ENCODE measurements around the gene XIRP2.

Gene XIRP2

DNA sequence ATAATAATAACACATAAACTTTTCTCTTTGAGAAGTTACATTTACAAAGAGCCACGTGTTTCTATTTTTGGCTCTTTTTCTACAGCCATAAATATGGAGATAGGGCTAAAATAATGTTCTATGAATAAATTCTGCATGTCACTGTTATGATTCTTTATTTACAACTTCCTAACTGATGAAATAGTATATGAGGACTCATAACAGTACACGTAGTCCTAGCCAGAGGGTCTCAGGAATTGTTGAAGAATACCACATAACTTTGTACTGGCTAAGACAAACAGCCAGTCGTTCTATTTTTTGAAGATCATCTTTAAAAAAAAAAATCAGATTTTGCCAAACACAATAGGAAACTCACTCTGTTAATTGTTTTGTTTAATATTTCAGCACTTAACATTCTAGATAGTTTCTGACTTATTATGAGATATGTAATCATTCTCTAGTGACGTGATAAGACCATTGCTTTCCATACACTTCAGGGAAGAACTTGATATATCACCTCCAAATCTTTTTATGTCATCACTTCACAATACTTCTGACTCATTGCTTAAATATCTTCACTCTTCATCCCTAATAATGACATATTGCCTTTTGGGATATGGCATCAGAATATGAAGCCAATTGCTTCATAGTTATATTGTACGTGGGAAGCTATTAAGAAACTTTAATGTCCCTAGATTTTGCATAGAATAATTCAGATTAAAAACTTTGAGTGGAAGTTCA is 256.1 kb downstream of the XIRP2 start:
- no peak for DNase-seq (ENCODE audit: extremely low read depth, low read depth)
- H3K4me3 ChIP-seq (replicated peaks; ENCODE audit: low read depth, low read length), result no peak overlapping the region
- TF ChIP-seq, protein P1, sequence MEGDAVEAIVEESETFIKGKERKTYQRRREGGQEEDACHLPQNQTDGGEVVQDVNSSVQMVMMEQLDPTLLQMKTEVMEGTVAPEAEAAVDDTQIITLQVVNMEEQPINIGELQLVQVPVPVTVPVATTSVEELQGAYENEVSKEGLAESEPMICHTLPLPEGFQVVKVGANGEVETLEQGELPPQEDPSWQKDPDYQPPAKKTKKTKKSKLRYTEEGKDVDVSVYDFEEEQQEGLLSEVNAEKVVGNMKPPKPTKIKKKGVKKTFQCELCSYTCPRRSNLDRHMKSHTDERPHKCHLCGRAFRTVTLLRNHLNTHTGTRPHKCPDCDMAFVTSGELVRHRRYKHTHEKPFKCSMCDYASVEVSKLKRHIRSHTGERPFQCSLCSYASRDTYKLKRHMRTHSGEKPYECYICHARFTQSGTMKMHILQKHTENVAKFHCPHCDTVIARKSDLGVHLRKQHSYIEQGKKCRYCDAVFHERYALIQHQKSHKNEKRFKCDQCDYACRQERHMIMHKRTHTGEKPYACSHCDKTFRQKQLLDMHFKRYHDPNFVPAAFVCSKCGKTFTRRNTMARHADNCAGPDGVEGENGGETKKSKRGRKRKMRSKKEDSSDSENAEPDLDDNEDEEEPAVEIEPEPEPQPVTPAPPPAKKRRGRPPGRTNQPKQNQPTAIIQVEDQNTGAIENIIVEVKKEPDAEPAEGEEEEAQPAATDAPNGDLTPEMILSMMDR (IDR thresholded peaks at IDR 0.05; ENCODE audit: low read depth, low read length, missing control alignments), result no peak

DNA sequence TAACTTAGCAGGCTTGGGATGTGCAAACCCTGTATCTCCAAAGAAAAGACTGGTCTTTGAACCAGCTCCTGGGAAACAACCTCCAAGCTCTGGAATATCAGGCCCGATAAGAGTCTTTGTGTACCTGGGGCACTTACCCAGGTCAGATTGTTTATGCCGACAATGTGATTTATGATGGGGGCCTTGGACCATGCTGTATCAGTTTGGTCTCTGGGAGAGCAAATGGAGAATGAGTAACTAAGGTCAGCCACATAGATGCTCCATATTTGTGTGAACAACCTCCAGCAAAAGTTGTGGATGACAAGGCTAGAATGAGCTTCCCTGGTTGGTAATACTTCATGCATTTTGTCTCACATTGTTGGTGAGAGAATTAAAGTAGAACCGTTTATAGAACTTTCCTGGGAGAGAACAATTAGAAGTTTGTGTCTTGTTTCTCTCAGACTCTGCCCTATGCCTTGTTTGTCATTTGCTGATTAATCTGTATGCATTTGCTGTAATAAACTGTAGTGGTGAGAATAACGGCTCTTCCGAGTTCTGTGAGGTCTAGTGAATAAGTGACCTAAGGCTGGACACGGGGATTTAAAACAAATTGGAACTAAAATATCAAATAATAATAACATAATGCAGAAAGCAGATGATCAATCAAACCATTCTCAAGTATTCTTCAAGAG is 259.1 kb downstream of the XIRP2 start:
- no peak for DNase-seq (ENCODE audit: extremely low read depth, low read depth)
- H3K4me3 ChIP-seq (replicated peaks; ENCODE audit: low read depth, low read length), result no peak overlapping the region
- TF ChIP-seq, protein P1 (IDR thresholded peaks at IDR 0.05; ENCODE audit: low read depth, low read length, missing control alignments), result no peak

DNA sequence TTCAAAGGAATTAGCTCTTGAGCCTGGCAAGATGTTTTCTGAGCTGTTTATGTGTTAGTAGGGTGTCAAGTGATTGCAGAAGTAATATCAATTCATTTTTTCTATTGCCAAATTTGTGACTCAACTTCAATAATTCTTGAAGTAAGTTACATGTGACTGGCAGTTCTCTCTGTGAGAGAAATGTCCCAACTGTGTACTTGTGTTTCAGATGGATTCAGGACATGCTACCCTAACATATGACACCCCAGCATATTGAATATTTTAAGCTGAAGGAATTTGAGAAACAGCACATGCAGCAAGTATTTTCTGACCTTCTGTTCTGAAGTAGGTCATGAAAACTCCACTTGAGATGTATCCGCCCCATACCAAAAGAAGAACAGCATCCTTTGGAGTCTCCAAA is 263.6 kb downstream of the XIRP2 start:
- H3K4me3 ChIP-seq (replicated peaks; ENCODE audit: low read depth, low read length), result no peak overlapping the region
- no peak for DNase-seq (ENCODE audit: extremely low read depth, low read depth)
- TF ChIP-seq, protein P1 (IDR thresholded peaks at IDR 0.05; ENCODE audit: low read depth, low read length, missing control alignments), result no peak

DNA sequence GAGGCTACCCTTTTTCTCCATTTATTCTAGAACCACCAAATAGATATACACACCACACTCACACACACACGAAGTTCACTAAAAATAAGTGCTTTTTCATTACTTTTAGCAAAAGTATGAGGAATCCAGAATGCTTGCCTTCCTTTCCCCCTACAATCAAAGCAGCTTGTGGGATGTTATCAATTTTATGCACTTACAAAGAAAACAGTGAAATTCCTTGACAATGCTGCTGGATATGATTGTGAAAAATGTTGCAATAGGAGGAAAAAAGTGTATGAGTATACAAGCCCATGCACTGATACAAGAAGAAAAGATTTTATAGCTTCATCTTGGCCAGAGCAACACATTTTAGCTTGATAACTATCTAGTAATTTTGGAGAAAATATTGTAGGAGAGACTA is 269.2 kb downstream of the XIRP2 start:
- TF ChIP-seq, protein P1 (IDR thresholded peaks at IDR 0.05; ENCODE audit: low read depth, low read length, missing control alignments), result no peak
- no peak overlapping the region for H3K4me3 ChIP-seq (replicated peaks; ENCODE audit: low read depth, low read length)
- DNase-seq (ENCODE audit: extremely low read depth, low read depth), result no peak

DNA sequence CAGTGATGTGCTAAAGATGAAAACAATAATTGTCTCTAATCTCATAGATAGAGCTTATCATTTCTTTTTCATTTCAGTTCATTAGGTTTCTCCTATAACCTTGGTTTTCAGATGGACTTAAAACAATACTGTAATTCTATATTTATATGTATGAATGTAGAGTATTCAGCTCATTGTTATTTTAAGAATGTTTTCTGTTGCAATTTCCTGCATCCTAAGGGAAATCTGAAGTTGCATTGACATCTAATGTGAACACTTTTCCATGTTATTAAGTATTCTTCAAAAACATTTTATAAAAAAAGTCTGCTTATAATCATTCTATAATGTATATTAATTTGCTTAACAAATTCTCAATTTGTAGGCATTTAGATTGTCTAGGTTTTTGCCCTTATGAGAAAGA is 288.9 kb downstream of the XIRP2 start:
- TF ChIP-seq, protein P1 (IDR thresholded peaks at IDR 0.05; ENCODE audit: low read depth, low read length, missing control alignments), result no peak
- no peak overlapping the region for H3K4me3 ChIP-seq (replicated peaks; ENCODE audit: low read depth, low read length)
- no peak for DNase-seq (ENCODE audit: extremely low read depth, low read depth)

DNA sequence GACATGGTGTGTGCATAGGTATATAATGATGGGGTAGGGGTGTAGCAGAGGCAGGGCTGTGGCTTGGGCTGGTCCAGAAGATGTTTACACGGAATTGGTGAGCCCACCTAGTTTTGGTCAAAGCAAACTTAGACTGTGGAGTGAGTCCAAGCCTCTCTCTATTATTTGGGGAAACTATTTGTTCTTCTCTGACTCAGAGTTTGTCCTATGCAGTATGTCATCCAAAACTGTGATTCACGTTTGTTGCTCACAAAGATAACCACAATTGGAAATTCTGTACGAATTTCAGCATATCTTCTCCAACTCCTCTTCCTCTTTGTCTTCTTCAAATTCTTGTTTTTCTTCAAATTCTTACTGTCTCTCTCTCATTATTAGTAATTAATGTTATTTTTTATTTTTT is 292.9 kb downstream of the XIRP2 start:
- no peak for DNase-seq (ENCODE audit: extremely low read depth, low read depth)
- no peak overlapping the region for H3K4me3 ChIP-seq (replicated peaks; ENCODE audit: low read depth, low read length)
- TF ChIP-seq, protein P1 (IDR thresholded peaks at IDR 0.05; ENCODE audit: low read depth, low read length, missing control alignments), result no peak

All from HFF-Myc (cell line).